ENCODE results near the gene BAIAP3. TPM values are rescaled to one million over a fixed set of nuclear protein-coding genes. Genes with fewer than 3 reads are reported as not detected.
"Not testable (repeated sequence)": the region's sequence is repeated elsewhere in the genome, so short reads cannot be mapped to it uniquely, and the experiment has no call there.

The BAIAP3 gene
- total RNA-seq, 4 donors from 2014 or later, result 1.5 to 14.2 (median 1.9) TPM

- DNase-seq (ENCODE audit: low spot score) (no peak), ATAC-seq (ENCODE audit: low FRiP score) (no peak)
- no peak for TF ChIP-seq CTCF (IDR thresholded peaks at IDR 0.05)
These were observed 7.1 kb upstream of the BAIAP3 start for GRCh38 chr16:1326391-1326790.

- ATAC-seq (ENCODE audit: low FRiP score), result no peak
- TF ChIP-seq CTCF (IDR thresholded peaks at IDR 0.05), result no peak
These were observed 6.4 kb upstream of the BAIAP3 start for GRCh38 chr16:1326946-1327618.

GRCh38 chr16:1327619-1327947 lies 5.9 kb upstream of the BAIAP3 start:
- no peak for TF ChIP-seq CTCF (IDR thresholded peaks at IDR 0.05)
- ATAC-seq (ENCODE audit: low FRiP score), result no peak

More at GRCh38 chr16:1326946-1327618, 6.4 kb upstream of the BAIAP3 start:
- DNase-seq (ENCODE audit: low spot score), result no peak

GRCh38 chr16:1328136-1328535 lies 5.3 kb upstream of the BAIAP3 start:
- DNase-seq (ENCODE audit: low spot score); ATAC-seq (ENCODE audit: low FRiP score): not testable (repeated sequence)

More at GRCh38 chr16:1327619-1327947, 5.9 kb upstream of the BAIAP3 start:
- DNase-seq (ENCODE audit: low spot score), result no peak

GRCh38 chr16:1328961-1329360 lies 4.5 kb upstream of the BAIAP3 start:
- not testable (repeated sequence) for ATAC-seq (ENCODE audit: low FRiP score); DNase-seq (ENCODE audit: low spot score)

- no peak for DNase-seq (ENCODE audit: low spot score)
- no peak for ATAC-seq (ENCODE audit: low FRiP score)
- no peak for TF ChIP-seq CTCF (IDR thresholded peaks at IDR 0.05)
These were observed 3.1 kb upstream of the BAIAP3 start for GRCh38 chr16:1330260-1330914.

GRCh38 chr16:1330931-1331711 lies 2.3 kb upstream of the BAIAP3 start:
- no peak for DNase-seq (ENCODE audit: low spot score)
- TF ChIP-seq CTCF (IDR thresholded peaks at IDR 0.05), result no peak
- no peak for ATAC-seq (ENCODE audit: low FRiP score)
